ENCODE results near the gene EPO.
"Not testable (repeated sequence)": the region's sequence is repeated elsewhere in the genome, so short reads cannot be mapped to it uniquely, and the experiment has no call there.

EPO gene

DNA sequence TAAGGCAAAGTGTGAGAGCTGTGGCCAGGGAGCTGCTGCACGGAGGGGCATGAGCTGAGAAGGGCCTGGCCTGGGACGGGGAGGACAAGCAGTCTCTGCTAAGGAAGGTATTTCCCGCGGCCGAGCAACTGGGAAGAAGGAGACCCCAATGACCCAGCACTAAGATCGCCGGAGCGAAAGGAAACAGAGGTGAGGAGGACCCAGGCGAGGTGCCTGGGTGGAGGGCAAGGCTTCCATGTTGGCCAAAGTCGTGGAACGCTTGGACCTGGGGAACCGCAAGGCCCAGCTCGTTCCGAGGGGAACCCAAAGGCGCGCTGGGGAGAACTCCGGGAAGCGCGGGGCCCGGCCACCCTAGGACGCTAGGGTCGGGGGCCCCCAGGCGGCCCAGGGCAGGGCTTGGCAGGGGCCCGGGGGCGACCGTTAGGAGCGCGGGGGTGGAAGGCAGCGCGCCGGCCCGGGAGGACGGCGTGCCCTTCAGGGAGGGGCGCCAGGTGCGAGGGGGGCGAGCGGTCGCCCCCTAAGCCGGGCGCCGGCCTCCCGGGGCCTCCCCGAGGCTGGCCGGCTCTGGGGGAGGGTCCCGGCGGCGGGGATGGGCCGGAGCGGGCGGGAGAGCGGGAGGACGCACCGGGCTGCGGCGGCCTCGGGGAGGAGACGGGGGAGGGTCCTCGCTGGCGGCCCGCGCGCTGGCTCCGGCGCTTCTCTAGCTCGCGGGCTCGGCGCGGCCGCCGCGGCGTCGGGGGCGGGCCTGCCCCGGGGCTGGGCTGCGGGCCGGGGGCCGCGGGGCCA is 26.8 kb upstream of the EPO start:
- Histone ChIP-seq H3K9ac (ENCODE audit: low read length) (peak overlapping the region; percentile 92), H3K4me1 (ENCODE audit: control insufficient read depth, low read depth, low read length) (peaks cover 13% of the 10 kb centered on the region), H3K27me3 (ENCODE audit: control insufficient read depth, insufficient read depth, low read length) (no peaks in the 10 kb centered on the region), H3K36me3 (ENCODE audit: control insufficient read depth, low read depth, low read length) (peaks cover 15% of the 10 kb centered on the region), H3K9me3 (ENCODE audit: control insufficient read depth, low read depth, low read length) (no peaks in the 10 kb centered on the region), H3K27ac (ENCODE audit: low read length) (no peak overlapping the region), H3K4me3 (ENCODE audit: low read length) (peak overlapping the region; percentile 88)

GRCh38 chr7:100694098-100694745 is 26.0 kb upstream of the EPO start, which contains the start of gene GIGYF1:
Gene GIGYF1, minus strand, starts transcription at chr7:100694250. Its CDS starts 6,012 bp downstream, at chr7:100688238.
- Histone ChIP-seq H3K4me3 (ENCODE audit: low read length) (peak within 1 kb of the TSS; percentile 88), H3K36me3 (ENCODE audit: control insufficient read depth, low read depth, low read length) (peaks cover 8% of the 10 kb centered on the region), H3K9me3 (ENCODE audit: control insufficient read depth, low read depth, low read length) (no peaks in the 10 kb centered on the region), H3K27ac (ENCODE audit: low read length) (no peak within 1 kb of the TSS), H3K4me1 (ENCODE audit: control insufficient read depth, low read depth, low read length) (peaks cover 13% of the 10 kb centered on the region), H3K27me3 (ENCODE audit: control insufficient read depth, insufficient read depth, low read length) (no peaks in the 10 kb centered on the region), H3K9ac (ENCODE audit: low read length) (peak within 1 kb of the TSS; percentile 92)

GRCh38 chr7:100696123-100696521 is 24.1 kb upstream of the EPO start:
- Histone ChIP-seq H3K4me3 (ENCODE audit: low read length) (peak overlapping the region; percentile 2), H3K9me3 (ENCODE audit: control insufficient read depth, low read depth, low read length) (no peaks in the 10 kb centered on the region), H3K4me1 (ENCODE audit: control insufficient read depth, low read depth, low read length) (peaks cover 13% of the 10 kb centered on the region), H3K36me3 (ENCODE audit: control insufficient read depth, low read depth, low read length) (peaks cover 6% of the 10 kb centered on the region), H3K9ac (ENCODE audit: low read length) (no peak overlapping the region), H3K27me3 (ENCODE audit: control insufficient read depth, insufficient read depth, low read length) (no peaks in the 10 kb centered on the region), H3K27ac (ENCODE audit: low read length) (peak overlapping the region; percentile 2)

DNA sequence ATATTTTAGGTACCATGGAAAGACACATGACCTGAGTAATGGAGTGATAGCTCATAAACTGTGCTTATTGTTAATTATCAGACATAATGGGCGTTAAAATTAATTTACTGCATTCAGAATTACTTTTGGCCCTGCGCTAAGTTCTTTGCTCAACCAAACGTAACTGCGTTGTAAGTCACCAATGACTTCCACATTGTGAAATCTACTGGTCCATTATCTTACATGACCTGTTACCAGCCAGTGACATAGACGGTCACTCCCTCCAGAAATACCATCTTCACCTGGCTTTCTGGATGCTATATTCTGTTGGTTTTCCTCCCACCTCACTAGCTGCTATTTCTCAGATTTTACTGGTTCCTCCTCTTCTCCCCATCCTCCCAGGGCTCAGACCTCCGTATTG is 21.2 kb upstream of the EPO start:
- H3K9me3 ChIP-seq (ENCODE audit: control insufficient read depth, low read depth, low read length), result no peaks in the 10 kb centered on the region
- H3K27ac ChIP-seq (ENCODE audit: low read length), result no peak overlapping the region
- H3K36me3 ChIP-seq (ENCODE audit: control insufficient read depth, low read depth, low read length), result no peaks in the 10 kb centered on the region
- H3K4me3 ChIP-seq (ENCODE audit: low read length), result no peak overlapping the region
- H3K9ac ChIP-seq (ENCODE audit: low read length), result no peak overlapping the region
- H3K4me1 ChIP-seq (ENCODE audit: control insufficient read depth, low read depth, low read length), result no peaks in the 10 kb centered on the region
- H3K27me3 ChIP-seq (ENCODE audit: control insufficient read depth, insufficient read depth, low read length), result no peaks in the 10 kb centered on the region

- H3K4me1 ChIP-seq (ENCODE audit: control insufficient read depth, low read depth, low read length); H3K27ac ChIP-seq (ENCODE audit: low read length); H3K4me3 ChIP-seq (ENCODE audit: low read length); H3K9me3 ChIP-seq (ENCODE audit: control insufficient read depth, low read depth, low read length); H3K36me3 ChIP-seq (ENCODE audit: control insufficient read depth, low read depth, low read length); H3K9ac ChIP-seq (ENCODE audit: low read length); H3K27me3 ChIP-seq (ENCODE audit: control insufficient read depth, insufficient read depth, low read length): not testable (repeated sequence)
These were observed 19.2 kb upstream of the EPO start for GRCh38 chr7:100701089-100701488.

DNA sequence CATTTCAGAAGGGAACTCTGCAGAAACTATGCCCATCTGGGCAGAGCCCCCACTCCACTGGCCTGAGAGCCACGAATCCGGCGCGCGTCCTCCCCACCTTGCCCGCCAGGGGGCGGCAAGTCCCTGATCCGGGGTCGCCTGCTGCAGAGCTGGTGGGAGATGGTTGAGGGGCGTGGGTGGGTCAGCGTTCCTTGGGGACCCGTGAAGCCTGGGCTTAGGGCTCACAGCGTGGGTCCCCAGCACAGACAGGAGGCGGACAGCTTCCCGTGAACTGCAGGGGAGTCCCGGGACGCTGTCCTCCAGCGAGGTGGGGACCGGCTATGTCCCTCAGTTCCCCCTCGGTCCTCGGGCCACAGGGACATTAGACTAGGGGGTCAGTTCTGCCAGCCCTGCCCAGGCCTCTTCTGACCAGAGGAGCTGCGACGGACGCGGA is 14.9 kb upstream of the EPO start:
- peak overlapping the region; percentile 96 for H3K9ac ChIP-seq (ENCODE audit: low read length)
- peaks cover 12% of the 10 kb centered on the region for H3K36me3 ChIP-seq (ENCODE audit: control insufficient read depth, low read depth, low read length)
- H3K27ac ChIP-seq (ENCODE audit: low read length), result peak overlapping the region; percentile 90
- H3K4me3 ChIP-seq (ENCODE audit: low read length), result peak overlapping the region; percentile 86
- no peaks in the 10 kb centered on the region for H3K4me1 ChIP-seq (ENCODE audit: control insufficient read depth, low read depth, low read length)
- H3K9me3 ChIP-seq (ENCODE audit: control insufficient read depth, low read depth, low read length), result no peaks in the 10 kb centered on the region
- no peaks in the 10 kb centered on the region for H3K27me3 ChIP-seq (ENCODE audit: control insufficient read depth, insufficient read depth, low read length)

- no peaks in the 10 kb centered on the region for H3K4me1 ChIP-seq (ENCODE audit: control insufficient read depth, low read depth, low read length)
- H3K4me3 ChIP-seq (ENCODE audit: low read length), result peak within 1 kb of the TSS; percentile 86
- H3K27me3 ChIP-seq (ENCODE audit: control insufficient read depth, insufficient read depth, low read length), result no peaks in the 10 kb centered on the region
- H3K9me3 ChIP-seq (ENCODE audit: control insufficient read depth, low read depth, low read length), result no peaks in the 10 kb centered on the region
- peak within 1 kb of the TSS; percentile 90 for H3K27ac ChIP-seq (ENCODE audit: low read length)
- H3K36me3 ChIP-seq (ENCODE audit: control insufficient read depth, low read depth, low read length), result peaks cover 12% of the 10 kb centered on the region
- H3K9ac ChIP-seq (ENCODE audit: low read length), result peak within 1 kb of the TSS; percentile 96
These were observed 14.3 kb upstream of the EPO start, which contains the start of gene POP7 for GRCh38 chr7:100705753-100706671. Gene POP7, plus strand, starts transcription at chr7:100706121. Its CDS starts 710 bp downstream, at chr7:100706831.

DNA sequence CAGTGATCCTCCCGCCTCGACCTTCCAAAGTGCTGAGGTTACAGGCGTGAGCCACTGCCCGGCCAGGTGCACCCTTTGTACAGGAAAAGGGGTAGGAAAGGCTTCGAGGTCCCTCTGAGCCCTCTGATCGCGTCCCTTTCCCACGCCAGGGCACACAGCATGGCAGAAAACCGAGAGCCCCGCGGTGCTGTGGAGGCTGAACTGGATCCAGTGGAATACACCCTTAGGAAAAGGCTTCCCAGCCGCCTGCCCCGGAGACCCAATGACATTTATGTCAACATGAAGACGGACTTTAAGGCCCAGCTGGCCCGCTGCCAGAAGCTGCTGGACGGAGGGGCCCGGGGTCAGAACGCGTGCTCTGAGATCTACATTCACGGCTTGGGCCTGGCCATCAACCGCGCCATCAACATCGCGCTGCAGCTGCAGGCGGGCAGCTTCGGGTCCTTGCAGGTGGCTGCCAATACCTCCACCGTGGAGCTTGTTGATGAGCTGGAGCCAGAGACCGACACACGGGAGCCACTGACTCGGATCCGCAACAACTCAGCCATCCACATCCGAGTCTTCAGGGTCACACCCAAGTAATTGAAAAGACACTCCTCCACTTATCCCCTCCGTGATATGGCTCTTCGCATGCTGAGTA is 13.5 kb upstream of the EPO start:
- Histone ChIP-seq H3K9ac (ENCODE audit: low read length) (peak overlapping the region; percentile 96), H3K9me3 (ENCODE audit: control insufficient read depth, low read depth, low read length) (no peaks in the 10 kb centered on the region), H3K4me1 (ENCODE audit: control insufficient read depth, low read depth, low read length) (no peaks in the 10 kb centered on the region), H3K4me3 (ENCODE audit: low read length) (peak overlapping the region; percentile 86), H3K36me3 (ENCODE audit: control insufficient read depth, low read depth, low read length) (peaks cover 12% of the 10 kb centered on the region), H3K27ac (ENCODE audit: low read length) (no peak overlapping the region), H3K27me3 (ENCODE audit: control insufficient read depth, insufficient read depth, low read length) (no peaks in the 10 kb centered on the region)

DNA sequence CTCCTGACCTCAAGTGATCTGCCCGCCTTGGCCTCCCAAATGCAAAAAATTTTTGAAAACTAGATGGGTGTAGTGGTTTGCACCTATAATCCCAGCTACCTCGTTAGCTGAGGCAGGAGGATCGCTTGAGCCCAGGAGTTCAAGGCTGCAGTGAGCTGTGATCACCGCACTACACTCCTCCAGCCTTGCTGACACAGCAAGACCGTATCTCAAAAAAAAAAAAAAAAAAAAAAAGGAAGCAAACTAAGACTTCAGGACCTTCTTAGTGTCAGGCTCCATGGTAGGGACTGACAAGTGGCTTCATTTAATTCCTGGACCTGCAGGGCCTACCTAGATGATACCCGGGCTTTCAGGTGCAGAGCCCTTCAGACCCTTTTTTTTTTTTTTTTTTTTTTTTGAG is 11.9 kb upstream of the EPO start:
- Histone ChIP-seq H3K27me3 (ENCODE audit: control insufficient read depth, insufficient read depth, low read length) (no peaks in the 10 kb centered on the region), H3K36me3 (ENCODE audit: control insufficient read depth, low read depth, low read length) (peaks cover 12% of the 10 kb centered on the region), H3K9ac (ENCODE audit: low read length) (no peak overlapping the region), H3K4me1 (ENCODE audit: control insufficient read depth, low read depth, low read length) (no peaks in the 10 kb centered on the region), H3K4me3 (ENCODE audit: low read length) (no peak overlapping the region), H3K27ac (ENCODE audit: low read length) (no peak overlapping the region), H3K9me3 (ENCODE audit: control insufficient read depth, low read depth, low read length) (no peaks in the 10 kb centered on the region)

DNA sequence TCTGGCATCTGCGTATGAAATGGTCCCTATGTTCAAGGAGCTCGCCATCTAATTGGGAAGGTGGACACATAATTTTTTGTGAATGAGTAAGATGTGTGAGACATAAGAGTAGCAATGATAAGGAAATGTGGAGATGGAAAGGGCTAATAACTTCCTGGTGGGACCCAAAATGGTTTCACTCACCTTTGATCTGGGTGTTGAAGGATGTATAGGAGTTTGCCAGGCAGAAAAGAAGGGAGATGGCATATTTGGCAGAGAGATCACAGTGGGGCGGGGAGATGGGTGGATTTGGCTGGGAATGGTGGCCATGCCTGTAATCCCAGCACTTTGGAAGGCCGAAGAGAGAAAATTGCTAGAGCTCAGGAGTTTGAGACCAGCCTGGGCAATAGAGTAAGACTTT is 9.8 kb upstream of the EPO start:
- Histone ChIP-seq H3K4me3 (ENCODE audit: low read length) (no peak overlapping the region), H3K36me3 (ENCODE audit: control insufficient read depth, low read depth, low read length) (peaks cover 12% of the 10 kb centered on the region), H3K27ac (ENCODE audit: low read length) (no peak overlapping the region), H3K9me3 (ENCODE audit: control insufficient read depth, low read depth, low read length) (no peaks in the 10 kb centered on the region), H3K4me1 (ENCODE audit: control insufficient read depth, low read depth, low read length) (no peaks in the 10 kb centered on the region), H3K27me3 (ENCODE audit: control insufficient read depth, insufficient read depth, low read length) (no peaks in the 10 kb centered on the region), H3K9ac (ENCODE audit: low read length) (no peak overlapping the region)

GRCh38 chr7:100711369-100711768 is 8.9 kb upstream of the EPO start:
- Histone ChIP-seq H3K4me3 (ENCODE audit: low read length) (no peak overlapping the region), H3K9ac (ENCODE audit: low read length) (no peak overlapping the region), H3K27ac (ENCODE audit: low read length) (no peak overlapping the region)

More at GRCh38 chr7:100711369-100711768, 8.9 kb upstream of the EPO start:
- no peaks in the 10 kb centered on the region for H3K27me3 ChIP-seq (ENCODE audit: control insufficient read depth, insufficient read depth, low read length)
- H3K4me1 ChIP-seq (ENCODE audit: control insufficient read depth, low read depth, low read length), result no peaks in the 10 kb centered on the region
- peaks cover 12% of the 10 kb centered on the region for H3K36me3 ChIP-seq (ENCODE audit: control insufficient read depth, low read depth, low read length)
- H3K9me3 ChIP-seq (ENCODE audit: control insufficient read depth, low read depth, low read length), result no peaks in the 10 kb centered on the region
